OCI-LY1 (cell line): ENCODE data around the gene MLLT3.

Experiments used
- H2AFZ ChIP-seq: fragments of 200-600 bp; sonication (generic), shearing (Covaris generic); 2 replicates; pipeline ENCODE4 v1.6.0; 2014; ENCODE audit warnings: antibody characterized with exemption, mild to moderate bottlenecking, low read length
- H3F3A ChIP-seq: fragments of 200-600 bp; sonication (generic), shearing (Covaris generic); 2 replicates; pipeline ENCODE4 v1.6.0; 2014; ENCODE audit warnings: mild to moderate bottlenecking, antibody characterized with exemption, low read length, moderate library complexity; ENCODE audit not compliant: insufficient read depth
- H3K27ac ChIP-seq: fragments of 200-600 bp; sonication (generic); 2 replicates; pipeline ENCODE4 v1.5.1; 2014; ENCODE audit warnings: low read length, mixed run types, mild to moderate bottlenecking, low read depth; ENCODE audit not compliant: poor library complexity, severe bottlenecking
- H3K27me3 ChIP-seq: fragments of 200-600 bp; sonication (generic); 2 replicates; pipeline ENCODE4 v1.6.0; 2014; ENCODE audit warnings: antibody characterized with exemption, mild to moderate bottlenecking, low read length, moderate library complexity; ENCODE audit not compliant: insufficient read depth
- H3K36me3 ChIP-seq: fragments of 200-600 bp; sonication (generic); 2 replicates; pipeline ENCODE4 v1.6.1; 2014; ENCODE audit warnings: mild to moderate bottlenecking, antibody characterized with exemption, low read length, moderate library complexity, mixed read lengths; ENCODE audit not compliant: insufficient read depth
- H3K4me1 ChIP-seq: fragments of 200-600 bp; sonication (generic); 2 replicates; pipeline ENCODE4 v1.5.1; 2014; ENCODE audit warnings: mild to moderate bottlenecking, low read length, moderate library complexity; ENCODE audit not compliant: insufficient read depth, severe bottlenecking
- H3K4me2 ChIP-seq: fragments of 200-600 bp; sonication (generic), shearing (Covaris generic); 2 replicates; pipeline ENCODE4 v1.6.1; 2014; ENCODE audit warnings: low read length
- H3K4me3 ChIP-seq: fragments of 200-600 bp; sonication (generic); 2 replicates; pipeline ENCODE4 v1.5.1; 2014; ENCODE audit warnings: low read length, low read depth, mild to moderate bottlenecking, mixed read lengths; ENCODE audit not compliant: poor library complexity, severe bottlenecking
- H3K79me2 ChIP-seq: fragments of 200-600 bp; shearing (Covaris generic); 2 replicates; pipeline ENCODE4 v1.6.1; 2016; ENCODE audit warnings: mixed run types, low read length, mixed read lengths; ENCODE audit not compliant: insufficient read depth
- H3K9ac ChIP-seq: fragments of 200-600 bp; sonication (generic), shearing (Covaris generic); 2 replicates; pipeline ENCODE4 v1.6.1; 2014; ENCODE audit warnings: mild to moderate bottlenecking, low read length, mixed read lengths
- H3K9me2 ChIP-seq: fragments of 200-600 bp; sonication (generic), shearing (Covaris generic); 2 replicates; pipeline ENCODE4 v1.6.1; 2014; ENCODE audit warnings: low read depth, mild to moderate bottlenecking, low read length, mixed read lengths
- H3K9me3 ChIP-seq: fragments of 200-600 bp; shearing (Covaris generic); 2 replicates; pipeline ENCODE4 v1.6.1; 2014; ENCODE audit warnings: low read length, mixed read lengths
- H4K20me1 ChIP-seq: fragments of 200-600 bp; sonication (generic), shearing (Covaris generic); 2 replicates; pipeline ENCODE4 v1.6.0; 2016; ENCODE audit warnings: mild to moderate bottlenecking, low read length; ENCODE audit not compliant: insufficient read depth
- EZH2 ChIP-seq: fragments of 200-600 bp; sonication (generic), shearing (Covaris generic); IDR thresholded peaks from 2 replicates; pipeline ENCODE4 v1.8.0; 2017; ENCODE audit warnings: borderline replicate concordance, mixed run types, mild to moderate bottlenecking, antibody characterized with exemption, low read length, moderate library complexity, mixed read lengths
- TF ChIP-seq, protein P1 (sequence below): fragments of 200-600 bp; sonication (generic), shearing (Covaris generic); IDR thresholded peaks from 2 replicates; pipeline ENCODE4 v1.5.1; 2017; ENCODE audit warnings: mild to moderate bottlenecking, antibody characterized with exemption, low read length, moderate library complexity, mixed read lengths

Gene MLLT3

DNA sequence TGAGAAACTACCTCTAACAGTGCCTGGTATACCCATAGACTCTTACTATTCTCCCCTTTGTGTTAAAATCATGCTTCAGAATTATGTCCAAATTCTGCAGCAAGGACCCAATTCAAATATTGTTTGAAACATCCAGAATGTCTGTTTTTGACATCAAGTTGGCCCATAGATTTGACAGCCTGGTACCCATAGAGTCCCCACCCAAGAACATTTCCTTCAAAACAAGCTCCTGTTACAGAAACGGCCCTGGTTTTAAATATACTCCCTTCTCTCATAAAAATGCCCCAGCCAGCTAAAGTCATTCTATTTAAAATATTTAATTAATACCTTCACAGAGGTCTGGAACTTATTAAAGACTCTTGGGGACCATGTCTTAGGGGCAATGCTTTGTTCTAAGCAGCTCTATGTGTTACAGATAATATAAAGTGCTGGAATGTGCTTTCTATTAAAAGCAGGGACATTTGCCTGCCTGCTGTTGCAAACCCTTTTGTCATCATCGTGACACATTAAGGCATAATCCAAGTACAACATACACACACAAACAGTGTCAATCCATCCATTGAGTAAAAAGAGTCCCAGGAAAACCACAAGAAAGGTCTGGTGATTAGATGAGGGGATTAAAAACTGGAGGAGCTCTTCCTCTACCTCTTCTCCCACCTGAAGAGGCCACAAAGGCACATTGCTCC, 321.7 kb downstream of the MLLT3 start:
- no peak for TF ChIP-seq EZH2
- TF ChIP-seq, protein P1, sequence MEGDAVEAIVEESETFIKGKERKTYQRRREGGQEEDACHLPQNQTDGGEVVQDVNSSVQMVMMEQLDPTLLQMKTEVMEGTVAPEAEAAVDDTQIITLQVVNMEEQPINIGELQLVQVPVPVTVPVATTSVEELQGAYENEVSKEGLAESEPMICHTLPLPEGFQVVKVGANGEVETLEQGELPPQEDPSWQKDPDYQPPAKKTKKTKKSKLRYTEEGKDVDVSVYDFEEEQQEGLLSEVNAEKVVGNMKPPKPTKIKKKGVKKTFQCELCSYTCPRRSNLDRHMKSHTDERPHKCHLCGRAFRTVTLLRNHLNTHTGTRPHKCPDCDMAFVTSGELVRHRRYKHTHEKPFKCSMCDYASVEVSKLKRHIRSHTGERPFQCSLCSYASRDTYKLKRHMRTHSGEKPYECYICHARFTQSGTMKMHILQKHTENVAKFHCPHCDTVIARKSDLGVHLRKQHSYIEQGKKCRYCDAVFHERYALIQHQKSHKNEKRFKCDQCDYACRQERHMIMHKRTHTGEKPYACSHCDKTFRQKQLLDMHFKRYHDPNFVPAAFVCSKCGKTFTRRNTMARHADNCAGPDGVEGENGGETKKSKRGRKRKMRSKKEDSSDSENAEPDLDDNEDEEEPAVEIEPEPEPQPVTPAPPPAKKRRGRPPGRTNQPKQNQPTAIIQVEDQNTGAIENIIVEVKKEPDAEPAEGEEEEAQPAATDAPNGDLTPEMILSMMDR, result no peak
- H3K27ac ChIP-seq, result no peak overlapping the region
- H3K79me2 ChIP-seq, result no peaks in the 10 kb centered on the region
- no peaks in the 10 kb centered on the region for H3F3A ChIP-seq
- H3K4me1 ChIP-seq, result no peaks in the 10 kb centered on the region
- H3K4me3 ChIP-seq, result no peak overlapping the region
- H2AFZ ChIP-seq, result no peak overlapping the region
- H3K4me2 ChIP-seq, result no peak overlapping the region
- no peaks in the 10 kb centered on the region for H4K20me1 ChIP-seq
- H3K36me3 ChIP-seq, result no peaks in the 10 kb centered on the region
- H3K9me2 ChIP-seq, result no peaks in the 10 kb centered on the region
- no peaks in the 10 kb centered on the region for H3K27me3 ChIP-seq
- no peaks in the 10 kb centered on the region for H3K9me3 ChIP-seq
- H3K9ac ChIP-seq, result no peak overlapping the region

DNA sequence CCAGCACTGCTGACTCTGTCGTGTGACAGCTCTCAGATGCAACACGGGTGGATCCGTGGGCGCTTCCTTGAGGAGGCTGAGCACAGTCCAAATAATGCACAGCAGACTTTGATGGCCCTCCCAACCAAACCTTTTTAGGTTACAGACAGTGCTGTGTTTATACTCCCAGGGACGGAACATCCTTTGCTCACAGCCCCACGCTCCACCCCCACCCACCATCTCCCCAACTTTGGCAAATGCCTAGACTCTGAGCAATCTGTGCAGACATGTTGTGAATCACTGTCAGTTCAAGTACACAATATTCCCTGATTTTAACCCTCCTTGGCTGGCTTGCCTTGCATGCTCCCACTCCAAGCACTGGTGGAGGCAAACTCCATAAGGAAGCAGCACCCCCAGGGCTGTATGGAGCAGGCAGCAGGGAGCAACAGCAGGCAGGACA, 324.6 kb downstream of the MLLT3 start:
- H3K79me2 ChIP-seq, result no peaks in the 10 kb centered on the region
- H3K36me3 ChIP-seq, result no peaks in the 10 kb centered on the region
- no peaks in the 10 kb centered on the region for H3K9me2 ChIP-seq
- H3K9ac ChIP-seq, result no peak overlapping the region
- no peaks in the 10 kb centered on the region for H4K20me1 ChIP-seq
- H3F3A ChIP-seq, result no peaks in the 10 kb centered on the region
- H3K4me3 ChIP-seq, result no peak overlapping the region
- no peak overlapping the region for H3K27ac ChIP-seq
- TF ChIP-seq EZH2, result no peak
- TF ChIP-seq, protein P1, result no peak
- H3K9me3 ChIP-seq, result no peaks in the 10 kb centered on the region
- H3K27me3 ChIP-seq, result no peaks in the 10 kb centered on the region
- H2AFZ ChIP-seq, result no peak overlapping the region
- H3K4me2 ChIP-seq, result no peak overlapping the region
- H3K4me1 ChIP-seq, result no peaks in the 10 kb centered on the region

DNA sequence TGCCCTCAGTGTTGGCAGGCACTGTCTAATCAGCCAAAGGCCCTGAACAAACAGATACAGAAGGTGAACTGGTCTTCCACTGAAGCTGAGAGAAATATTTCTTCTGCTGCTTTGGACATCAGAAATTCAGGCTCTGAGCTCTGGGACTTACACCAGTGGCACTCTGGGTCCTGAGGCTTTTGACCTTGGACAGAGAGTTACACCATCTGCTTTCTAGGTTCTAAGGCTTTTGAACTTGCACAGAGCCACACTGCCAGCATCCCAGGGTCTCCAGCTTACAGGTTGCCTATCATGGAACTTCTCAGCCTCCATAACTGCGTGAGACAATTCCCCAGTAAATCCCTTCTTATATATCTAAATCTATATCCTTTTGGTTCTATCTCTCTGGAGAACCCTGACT, 326.7 kb downstream of the MLLT3 start:
- Histone ChIP-seq H2AFZ (no peak overlapping the region), H3K9ac (no peak overlapping the region), H3K4me2 (no peak overlapping the region), H3K27ac (no peak overlapping the region), H3K4me3 (no peak overlapping the region), H3K9me2 (no peaks in the 10 kb centered on the region), H3F3A (no peaks in the 10 kb centered on the region), H4K20me1 (no peaks in the 10 kb centered on the region), H3K27me3 (no peaks in the 10 kb centered on the region), H3K79me2 (no peaks in the 10 kb centered on the region), H3K4me1 (no peaks in the 10 kb centered on the region), H3K36me3 (no peaks in the 10 kb centered on the region), H3K9me3 (no peaks in the 10 kb centered on the region)
- TF ChIP-seq, protein P1, result no peak
- no peak for TF ChIP-seq EZH2
